NCI-H2107 treated with DMSO at 0.1 percent for 48 hours (cell line): ENCODE results near the gene OSR1.
"Not testable (repeated sequence)": the region's sequence is repeated elsewhere in the genome, so short reads cannot be mapped to it uniquely, and the experiment has no call there.

Experiments used
- DNase-seq: peaks from one replicate; lab custom pipeline; 2025; ENCODE audit not compliant: unreplicated experiment; lab: John Stamatoyannopoulos, UW

The OSR1 gene

GRCh38 chr2:19332503-19332902 is 25.9 kb downstream of the OSR1 start:
- no peak for DNase-seq

- DNase-seq: no peak
Observed at GRCh38 chr2:19331450-19331849, 27.0 kb downstream of the OSR1 start.

GRCh38 chr2:19330436-19330835 is 28.0 kb downstream of the OSR1 start:
- DNase-seq: no peak

GRCh38 chr2:19329445-19329844 is 29.0 kb downstream of the OSR1 start:
- no peak for DNase-seq

GRCh38 chr2:19327496-19327895 is 30.9 kb downstream of the OSR1 start:
- DNase-seq: no peak

GRCh38 chr2:19321946-19322345 is 36.5 kb downstream of the OSR1 start:
- DNase-seq: no peak

GRCh38 chr2:19320813-19321212 is 37.6 kb downstream of the OSR1 start:
- DNase-seq: no peak

GRCh38 chr2:19319698-19320097 is 38.7 kb downstream of the OSR1 start:
- no peak for DNase-seq

- no peak for DNase-seq
Observed at GRCh38 chr2:19319064-19319463, 39.4 kb downstream of the OSR1 start.

GRCh38 chr2:19313553-19313952 is 44.9 kb downstream of the OSR1 start:
- DNase-seq: no peak

GRCh38 chr2:19312949-19313348 is 45.5 kb downstream of the OSR1 start:
- DNase-seq: no peak

- DNase-seq: not testable (repeated sequence)
Observed at GRCh38 chr2:19306065-19306464, 52.4 kb downstream of the OSR1 start.

- not testable (repeated sequence) for DNase-seq
Observed at GRCh38 chr2:19305400-19306055, 52.9 kb downstream of the OSR1 start.

GRCh38 chr2:19301706-19302105 is 56.7 kb downstream of the OSR1 start:
- no peak for DNase-seq
